GM12878 (cell line): ENCODE data around the gene ACBD5. TPM values are rescaled to one million over a fixed set of nuclear protein-coding genes. Genes with fewer than 3 reads are reported as not detected.

ENCODE experiments used
- CHD2 ChIP-seq: IDR thresholded peaks from 2 replicates; pipeline ENCODE4 v1.6.1; 2011; ENCODE audit warnings: low read depth, low read length, improper control_type of control experiment, borderline replicate concordance
- ETV6 ChIP-seq, 2 experiments: fragments of 450-650 bp in 1 of 2; IDR thresholded peaks in 1 of 2; conservative IDR thresholded peaks in 1 of 2; 2 replicates each; pipeline ENCODE4 v1.6.1; 2014; ENCODE audit warnings: antibody characterized with exemption in 1 of 2, borderline replicate concordance in 1 of 2, low read depth in 1 of 2, mild to moderate bottlenecking in 1 of 2, moderate library complexity in 1 of 2
- EZH2 ChIP-seq: IDR thresholded peaks from 2 replicates; pipeline ENCODE4 v1.6.1; 2012; ENCODE audit warnings: low read depth, mild to moderate bottlenecking, control low read depth, inconsistent platforms, low read length, borderline replicate concordance; ENCODE audit not compliant: control insufficient read depth
- GABPA ChIP-seq: IDR thresholded peaks from 2 replicates; pipeline ENCODE4 v1.6.1; 2014; ENCODE audit warnings: antibody characterized with exemption, low read depth, mild to moderate bottlenecking, inconsistent platforms
- IKZF1 ChIP-seq: fragments of 450-650 bp; conservative IDR thresholded peaks from 2 replicates; pipeline ENCODE4 v1.6.1; 2017; ENCODE audit warnings: antibody characterized with exemption, mild to moderate bottlenecking
- IRF4 ChIP-seq: IDR thresholded peaks from 2 replicates; pipeline ENCODE4 v1.6.1; 2011; ENCODE audit warnings: low read depth, low read length
- JUNB ChIP-seq: IDR thresholded peaks from 2 replicates; pipeline ENCODE4 v1.6.1; 2016; ENCODE audit warnings: antibody characterized with exemption, mild to moderate bottlenecking
- MTA3 ChIP-seq: IDR thresholded peaks from 2 replicates; pipeline ENCODE4 v1.6.1; 2012; ENCODE audit warnings: low read length, inconsistent platforms, borderline replicate concordance
- MXI1 ChIP-seq: fragments of 150-350 bp; IDR thresholded peaks from 2 replicates; pipeline ENCODE4 v1.6.1; 2011; ENCODE audit warnings: low read depth, mild to moderate bottlenecking, inconsistent platforms, low read length, improper control_type of control experiment
- MYB ChIP-seq: fragments of 150-350 bp; IDR thresholded peaks from 2 replicates; pipeline ENCODE4 v1.6.1; 2014; ENCODE audit warnings: mild to moderate bottlenecking, low read depth, low read length, borderline replicate concordance
- NBN ChIP-seq: fragments of 450-650 bp; IDR thresholded peaks from 2 replicates; pipeline ENCODE4 v1.6.1; 2016
- NRF1 ChIP-seq: conservative IDR thresholded peaks from 2 replicates; pipeline ENCODE4 v1.6.1; 2011; ENCODE audit warnings: mild to moderate bottlenecking, low read depth, low read length, improper control_type of control experiment
- PAX5 ChIP-seq: IDR thresholded peaks from 2 replicates; pipeline ENCODE4 v1.6.1; 2011; ENCODE audit warnings: low read depth, low read length, borderline replicate concordance
- SIN3A ChIP-seq: IDR thresholded peaks from 2 replicates; pipeline ENCODE4 v1.6.1; 2012; ENCODE audit warnings: low read depth, low read length, improper control_type of control experiment
- SPI1 ChIP-seq: IDR thresholded peaks from 2 replicates; pipeline ENCODE4 v1.6.1; 2011; ENCODE audit warnings: low read depth, mild to moderate bottlenecking, low read length, moderate library complexity, borderline replicate concordance; ENCODE audit not compliant: insufficient read depth
- STAT1 ChIP-seq: fragments of 450-650 bp; conservative IDR thresholded peaks from 2 replicates; pipeline ENCODE4 v1.6.1; 2014; ENCODE audit warnings: antibody characterized with exemption, mild to moderate bottlenecking
- polyA plus RNA-seq, 11 experiments: library from polyadenylated mRNA; depleted of rRNA in 4 of 11; unstranded in 6 of 11; stranded (reverse) in 5 of 11; fragments of >200 nt; fragmentation: Nextera tagmentation in 4 of 11; fragmentation: Illumina TruSeq in 1 of 11; extraction: Ambion mirVana in 4 of 11; extraction: Trizol in 1 of 11; gene quantifications; 1 replicate in 1 of 11; 2 replicates in 10 of 11; pipeline versions ENCODE4 v1.2.1 to v1.2.3, GENCODE V29; 2011 to 2016; ENCODE audit warnings: inconsistent platforms in 2 of 11, missing spikeins in 2 of 11, low read depth in 1 of 11
- total RNA-seq, 4 experiments: library from RNA; depleted of rRNA in 3 of 4; stranded (reverse); fragments of >200 nt in 3 of 4; fragmentation: Illumina TruSeq in 1 of 4; extraction: Trizol in 1 of 4; gene quantifications; 2 replicates each; pipeline versions ENCODE4 v1.2.1 to v1.2.3, GENCODE V29; 2013 to 2021
- TF ChIP-seq, protein P1 (sequence below): fragments of 450-650 bp; IDR thresholded peaks from 2 replicates; pipeline ENCODE4 v1.6.1; 2017; ENCODE audit warnings: mild to moderate bottlenecking, moderate library complexity
- TF ChIP-seq, protein P2 (sequence below): fragments of 450-650 bp; IDR thresholded peaks from 2 replicates; pipeline ENCODE4 v1.6.1; 2016; ENCODE audit warnings: mild to moderate bottlenecking, moderate library complexity, borderline replicate concordance
- TF ChIP-seq, protein P3 (sequence below): fragments of 450-650 bp; IDR thresholded peaks from 2 replicates; pipeline ENCODE4 v1.6.1; 2018; ENCODE audit warnings: mild to moderate bottlenecking, low read depth, moderate library complexity; ENCODE audit not compliant: partially characterized antibody

Gene ACBD5
- total and polyA plus RNA-seq, 10 of the 15 experiments (the other 5 are each of a cell fraction or from before 2014, with no cell fraction given): 2.4 to 22.3 (median 12.4) TPM

DNA sequence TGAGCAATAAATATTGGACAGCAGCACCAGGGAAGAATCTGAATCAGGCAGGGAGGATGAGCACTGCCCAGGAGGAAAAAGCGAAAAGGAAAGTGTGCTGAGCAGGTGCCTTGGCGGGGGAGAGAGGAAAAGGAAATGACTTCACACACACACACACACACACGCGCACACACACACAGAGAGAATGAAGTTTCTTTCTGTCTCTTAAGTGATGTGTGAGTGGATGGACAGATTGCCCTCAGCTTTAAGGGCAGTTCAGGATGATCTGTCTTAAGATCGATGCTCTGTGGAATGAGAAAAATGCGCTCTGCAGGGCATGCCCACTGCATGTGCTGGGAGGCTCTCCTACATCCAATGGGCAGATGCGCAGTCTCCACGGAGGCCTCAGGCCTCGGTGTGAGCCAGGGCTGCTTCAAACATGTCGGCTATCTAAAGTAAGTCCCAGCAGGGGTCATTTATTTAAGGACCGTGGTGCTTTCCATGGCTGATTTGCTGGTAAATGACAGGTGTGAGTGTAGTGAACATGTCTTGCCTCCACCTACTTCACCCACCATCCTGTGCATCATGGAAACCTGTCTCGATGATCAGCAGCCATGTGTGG, 2.5 kb upstream of the ACBD5 start (continued):
- TF ChIP-seq, protein P1, sequence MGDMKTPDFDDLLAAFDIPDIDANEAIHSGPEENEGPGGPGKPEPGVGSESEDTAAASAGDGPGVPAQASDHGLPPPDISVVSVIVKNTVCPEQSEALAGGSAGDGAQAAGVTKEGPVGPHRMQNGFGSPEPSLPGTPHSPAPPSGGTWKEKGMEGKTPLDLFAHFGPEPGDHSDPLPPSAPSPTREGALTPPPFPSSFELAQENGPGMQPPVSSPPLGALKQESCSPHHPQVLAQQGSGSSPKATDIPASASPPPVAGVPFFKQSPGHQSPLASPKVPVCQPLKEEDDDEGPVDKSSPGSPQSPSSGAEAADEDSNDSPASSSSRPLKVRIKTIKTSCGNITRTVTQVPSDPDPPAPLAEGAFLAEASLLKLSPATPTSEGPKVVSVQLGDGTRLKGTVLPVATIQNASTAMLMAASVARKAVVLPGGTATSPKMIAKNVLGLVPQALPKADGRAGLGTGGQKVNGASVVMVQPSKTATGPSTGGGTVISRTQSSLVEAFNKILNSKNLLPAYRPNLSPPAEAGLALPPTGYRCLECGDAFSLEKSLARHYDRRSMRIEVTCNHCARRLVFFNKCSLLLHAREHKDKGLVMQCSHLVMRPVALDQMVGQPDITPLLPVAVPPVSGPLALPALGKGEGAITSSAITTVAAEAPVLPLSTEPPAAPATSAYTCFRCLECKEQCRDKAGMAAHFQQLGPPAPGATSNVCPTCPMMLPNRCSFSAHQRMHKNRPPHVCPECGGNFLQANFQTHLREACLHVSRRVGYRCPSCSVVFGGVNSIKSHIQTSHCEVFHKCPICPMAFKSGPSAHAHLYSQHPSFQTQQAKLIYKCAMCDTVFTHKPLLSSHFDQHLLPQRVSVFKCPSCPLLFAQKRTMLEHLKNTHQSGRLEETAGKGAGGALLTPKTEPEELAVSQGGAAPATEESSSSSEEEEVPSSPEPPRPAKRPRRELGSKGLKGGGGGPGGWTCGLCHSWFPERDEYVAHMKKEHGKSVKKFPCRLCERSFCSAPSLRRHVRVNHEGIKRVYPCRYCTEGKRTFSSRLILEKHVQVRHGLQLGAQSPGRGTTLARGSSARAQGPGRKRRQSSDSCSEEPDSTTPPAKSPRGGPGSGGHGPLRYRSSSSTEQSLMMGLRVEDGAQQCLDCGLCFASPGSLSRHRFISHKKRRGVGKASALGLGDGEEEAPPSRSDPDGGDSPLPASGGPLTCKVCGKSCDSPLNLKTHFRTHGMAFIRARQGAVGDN: peak; percentile 87
- TF ChIP-seq, protein P2, sequence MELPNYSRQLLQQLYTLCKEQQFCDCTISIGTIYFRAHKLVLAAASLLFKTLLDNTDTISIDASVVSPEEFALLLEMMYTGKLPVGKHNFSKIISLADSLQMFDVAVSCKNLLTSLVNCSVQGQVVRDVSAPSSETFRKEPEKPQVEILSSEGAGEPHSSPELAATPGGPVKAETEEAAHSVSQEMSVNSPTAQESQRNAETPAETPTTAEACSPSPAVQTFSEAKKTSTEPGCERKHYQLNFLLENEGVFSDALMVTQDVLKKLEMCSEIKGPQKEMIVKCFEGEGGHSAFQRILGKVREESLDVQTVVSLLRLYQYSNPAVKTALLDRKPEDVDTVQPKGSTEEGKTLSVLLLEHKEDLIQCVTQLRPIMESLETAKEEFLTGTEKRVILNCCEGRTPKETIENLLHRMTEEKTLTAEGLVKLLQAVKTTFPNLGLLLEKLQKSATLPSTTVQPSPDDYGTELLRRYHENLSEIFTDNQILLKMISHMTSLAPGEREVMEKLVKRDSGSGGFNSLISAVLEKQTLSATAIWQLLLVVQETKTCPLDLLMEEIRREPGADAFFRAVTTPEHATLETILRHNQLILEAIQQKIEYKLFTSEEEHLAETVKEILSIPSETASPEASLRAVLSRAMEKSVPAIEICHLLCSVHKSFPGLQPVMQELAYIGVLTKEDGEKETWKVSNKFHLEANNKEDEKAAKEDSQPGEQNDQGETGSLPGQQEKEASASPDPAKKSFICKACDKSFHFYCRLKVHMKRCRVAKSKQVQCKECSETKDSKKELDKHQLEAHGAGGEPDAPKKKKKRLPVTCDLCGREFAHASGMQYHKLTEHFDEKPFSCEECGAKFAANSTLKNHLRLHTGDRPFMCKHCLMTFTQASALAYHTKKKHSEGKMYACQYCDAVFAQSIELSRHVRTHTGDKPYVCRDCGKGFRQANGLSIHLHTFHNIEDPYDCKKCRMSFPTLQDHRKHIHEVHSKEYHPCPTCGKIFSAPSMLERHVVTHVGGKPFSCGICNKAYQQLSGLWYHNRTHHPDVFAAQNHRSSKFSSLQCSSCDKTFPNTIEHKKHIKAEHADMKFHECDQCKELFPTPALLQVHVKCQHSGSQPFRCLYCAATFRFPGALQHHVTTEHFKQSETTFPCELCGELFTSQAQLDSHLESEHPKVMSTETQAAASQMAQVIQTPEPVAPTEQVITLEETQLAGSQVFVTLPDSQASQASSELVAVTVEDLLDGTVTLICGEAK: peak; percentile 83; the same call in 1 of the 2 replicates
- TF ChIP-seq STAT1 (no peak), NBN (0 out of 2 replicates have a peak, but pooled peaks have one; percentile 71), JUNB (peak; percentile 38), SPI1 (0 out of 2 replicates have a peak, but pooled peaks have one; percentile 8), ETV6 (conservative IDR thresholded peaks at IDR 0.05 in 1 of 2, IDR thresholded peaks at IDR 0.05 in 1 of 2; ENCODE audit: borderline replicate concordance in 1 of 2, low read depth in 1 of 2) (peak in 1 of 2 experiments; percentile 99; a peak in 2 of 4 replicates), MTA3 (peak; percentile 63; the same call in 1 of the 2 replicates), GABPA (peak; percentile 94), MYB (no peak), PAX5 (peak; percentile 47; the same call in 1 of the 2 replicates), SIN3A (peak; percentile 71; the same call in 1 of the 2 replicates), EZH2 (no peak), NRF1 (0 out of 2 replicates have a peak, but pooled peaks have one; percentile 8), IKZF1 (peak; percentile 78), IRF4 (peak; percentile 55), MXI1 (peak; percentile 80), CHD2 (0 out of 2 replicates have a peak, but pooled peaks have one; percentile 37)
- TF ChIP-seq, protein P3, sequence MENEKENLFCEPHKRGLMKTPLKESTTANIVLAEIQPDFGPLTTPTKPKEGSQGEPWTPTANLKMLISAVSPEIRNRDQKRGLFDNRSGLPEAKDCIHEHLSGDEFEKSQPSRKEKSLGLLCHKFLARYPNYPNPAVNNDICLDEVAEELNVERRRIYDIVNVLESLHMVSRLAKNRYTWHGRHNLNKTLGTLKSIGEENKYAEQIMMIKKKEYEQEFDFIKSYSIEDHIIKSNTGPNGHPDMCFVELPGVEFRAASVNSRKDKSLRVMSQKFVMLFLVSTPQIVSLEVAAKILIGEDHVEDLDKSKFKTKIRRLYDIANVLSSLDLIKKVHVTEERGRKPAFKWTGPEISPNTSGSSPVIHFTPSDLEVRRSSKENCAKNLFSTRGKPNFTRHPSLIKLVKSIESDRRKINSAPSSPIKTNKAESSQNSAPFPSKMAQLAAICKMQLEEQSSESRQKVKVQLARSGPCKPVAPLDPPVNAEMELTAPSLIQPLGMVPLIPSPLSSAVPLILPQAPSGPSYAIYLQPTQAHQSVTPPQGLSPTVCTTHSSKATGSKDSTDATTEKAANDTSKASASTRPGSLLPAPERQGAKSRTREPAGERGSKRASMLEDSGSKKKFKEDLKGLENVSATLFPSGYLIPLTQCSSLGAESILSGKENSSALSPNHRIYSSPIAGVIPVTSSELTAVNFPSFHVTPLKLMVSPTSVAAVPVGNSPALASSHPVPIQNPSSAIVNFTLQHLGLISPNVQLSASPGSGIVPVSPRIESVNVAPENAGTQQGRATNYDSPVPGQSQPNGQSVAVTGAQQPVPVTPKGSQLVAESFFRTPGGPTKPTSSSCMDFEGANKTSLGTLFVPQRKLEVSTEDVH: peak; percentile 63
